Fibroblast of lung (primary cell): ENCODE data around the gene NXPH4. TPM values are rescaled to one million over a fixed set of nuclear protein-coding genes. Genes with fewer than 3 reads are reported as not detected.

Source experiments
- DNase-seq, 2 donors: peaks; one replicate each; pipeline versions ENCODE4 v3.0.0 to v3.0.0-alpha.2; 2010; ENCODE audit warnings: low read depth in 2 of 2
- H2AFZ ChIP-seq: 2 replicates; pipeline ENCODE4 v1.5.1; 2012; ENCODE audit warnings: low read length, control low read depth, inconsistent platforms
- H3K27ac ChIP-seq: 2 replicates; pipeline ENCODE4 v1.5.1; 2011; ENCODE audit warnings: low read length, control low read depth; ENCODE audit not compliant: insufficient read depth
- H3K27me3 ChIP-seq: 2 replicates; pipeline ENCODE4 v1.5.1; 2011; ENCODE audit warnings: mild to moderate bottlenecking, low read length; ENCODE audit not compliant: control insufficient read depth, insufficient read depth
- H3K36me3 ChIP-seq: 2 replicates; pipeline ENCODE4 v1.5.1; 2011; ENCODE audit warnings: low read length; ENCODE audit not compliant: control insufficient read depth, insufficient read depth
- H3K4me1 ChIP-seq: 2 replicates; pipeline ENCODE4 v1.5.1; 2011; ENCODE audit warnings: low read length; ENCODE audit not compliant: control insufficient read depth, insufficient read depth; ENCODE audit errors: extremely low read depth
- H3K4me2 ChIP-seq: 2 replicates; pipeline ENCODE4 v1.5.1; 2011; ENCODE audit warnings: low read length, control low read depth; ENCODE audit not compliant: insufficient read depth; ENCODE audit errors: extremely low read depth
- H3K4me3 ChIP-seq, 4 experiments: fragments of 200-600 bp in 1 of 4; sonication (generic) in 1 of 4; replicated peaks in 1 of 4; 2 replicates each; pipeline ENCODE4 v1.5.1; 2011 to 2016; ENCODE audit warnings: low read length in 4 of 4, low read depth in 3 of 4, mild to moderate bottlenecking in 3 of 4, control low read depth in 2 of 4, inconsistent platforms in 1 of 4, mixed read lengths in 1 of 4; ENCODE audit not compliant: insufficient read depth in 1 of 4; ENCODE audit errors: control extremely low read depth in 1 of 4
- H3K79me2 ChIP-seq: 2 replicates; pipeline ENCODE4 v1.5.1; 2012; ENCODE audit warnings: mild to moderate bottlenecking, low read length, inconsistent platforms; ENCODE audit not compliant: control insufficient read depth, insufficient read depth
- H3K9ac ChIP-seq: 2 replicates; pipeline ENCODE4 v1.5.1; 2011; ENCODE audit warnings: mild to moderate bottlenecking, low read length, control low read depth; ENCODE audit not compliant: insufficient read depth
- H3K9me3 ChIP-seq: 2 replicates; pipeline ENCODE4 v1.5.1; 2012; ENCODE audit warnings: low read depth, low read length; ENCODE audit not compliant: control insufficient read depth, insufficient read depth
- H4K20me1 ChIP-seq: 2 replicates; pipeline ENCODE4 v1.5.1; 2011; ENCODE audit warnings: low read length; ENCODE audit not compliant: control insufficient read depth, insufficient read depth; ENCODE audit errors: extremely low read depth
- EZH2 ChIP-seq: IDR thresholded peaks from 2 replicates; pipeline ENCODE4 v1.5.1; 2012; ENCODE audit warnings: low read length, control low read depth, mild to moderate bottlenecking; ENCODE audit errors: missing control alignments
- polyA plus RNA-seq, 2 donors: library from polyadenylated mRNA; depleted of rRNA in 1 of 2; stranded (reverse) in 1 of 2; unstranded in 1 of 2; fragments of >200 nt; gene quantifications; 2 replicates each; pipeline ENCODE4 v1.2.1, GENCODE V29; 2011 to 2012; ENCODE audit warnings: missing spikeins in 1 of 2
- total RNA-seq: library from RNA; depleted of rRNA; stranded (reverse); fragments of >200 nt; gene quantifications from 2 replicates; pipeline ENCODE4 v1.2.1, GENCODE V29; 2014
- TF ChIP-seq, protein P1 (sequence below), 2 donors: IDR thresholded peaks in 1 of 2; conservative IDR thresholded peaks in 1 of 2; 1 replicate in 1 of 2; 2 replicates in 1 of 2; pipeline ENCODE4 v1.5.1; 2011 to 2012; ENCODE audit warnings: low read length in 2 of 2, control low read depth in 1 of 2, inconsistent platforms in 1 of 2, low read depth in 1 of 2, mild to moderate bottlenecking in 1 of 2

NXPH4 gene
- total and polyA plus RNA-seq, 2 donors (not counting 1 experiment from before 2014, with no cell fraction given) = 0.50 to 1.9 TPM

DNA sequence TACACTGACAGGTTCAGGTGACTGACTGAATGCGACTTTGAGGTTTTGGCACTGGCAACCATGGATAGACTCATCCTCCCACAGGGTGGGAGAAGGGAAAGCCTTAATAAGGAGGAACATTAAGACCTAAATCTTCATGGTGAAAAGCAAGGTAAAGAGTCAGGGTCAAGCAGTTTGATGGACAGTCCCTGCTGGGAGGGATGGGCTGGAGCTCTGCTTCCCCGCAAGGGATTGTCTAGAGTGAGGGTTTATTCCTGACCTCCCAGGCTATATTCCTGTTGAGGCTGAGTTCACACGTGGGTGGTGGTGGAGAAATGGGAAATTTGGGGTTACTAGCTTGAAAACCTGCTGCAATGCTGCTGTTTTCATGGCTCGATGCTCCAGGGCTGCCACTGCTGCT, 43.8 kb downstream of the NXPH4 start:
- H3K4me3 ChIP-seq = no peak overlapping the region
- H3K79me2 ChIP-seq = no peaks in the 10 kb centered on the region
- no peaks in the 10 kb centered on the region for H3K27me3 ChIP-seq
- peaks cover 10% of the 10 kb centered on the region for H3K36me3 ChIP-seq
- no peaks in the 10 kb centered on the region for H3K4me1 ChIP-seq
- H2AFZ ChIP-seq = no peak overlapping the region
- H3K27ac ChIP-seq = no peak overlapping the region
- H4K20me1 ChIP-seq = no peaks in the 10 kb centered on the region
- no peak for DNase-seq
- no peak overlapping the region for H3K4me2 ChIP-seq
- no peak overlapping the region for H3K9ac ChIP-seq
- TF ChIP-seq, protein P1, sequence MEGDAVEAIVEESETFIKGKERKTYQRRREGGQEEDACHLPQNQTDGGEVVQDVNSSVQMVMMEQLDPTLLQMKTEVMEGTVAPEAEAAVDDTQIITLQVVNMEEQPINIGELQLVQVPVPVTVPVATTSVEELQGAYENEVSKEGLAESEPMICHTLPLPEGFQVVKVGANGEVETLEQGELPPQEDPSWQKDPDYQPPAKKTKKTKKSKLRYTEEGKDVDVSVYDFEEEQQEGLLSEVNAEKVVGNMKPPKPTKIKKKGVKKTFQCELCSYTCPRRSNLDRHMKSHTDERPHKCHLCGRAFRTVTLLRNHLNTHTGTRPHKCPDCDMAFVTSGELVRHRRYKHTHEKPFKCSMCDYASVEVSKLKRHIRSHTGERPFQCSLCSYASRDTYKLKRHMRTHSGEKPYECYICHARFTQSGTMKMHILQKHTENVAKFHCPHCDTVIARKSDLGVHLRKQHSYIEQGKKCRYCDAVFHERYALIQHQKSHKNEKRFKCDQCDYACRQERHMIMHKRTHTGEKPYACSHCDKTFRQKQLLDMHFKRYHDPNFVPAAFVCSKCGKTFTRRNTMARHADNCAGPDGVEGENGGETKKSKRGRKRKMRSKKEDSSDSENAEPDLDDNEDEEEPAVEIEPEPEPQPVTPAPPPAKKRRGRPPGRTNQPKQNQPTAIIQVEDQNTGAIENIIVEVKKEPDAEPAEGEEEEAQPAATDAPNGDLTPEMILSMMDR (conservative IDR thresholded peaks at IDR 0.05 in 1 of 2, IDR thresholded peaks at IDR 0.05 in 1 of 2; ENCODE audit: low read depth in 1 of 2, low read length in 2 of 2) = no peak
- no peak for TF ChIP-seq EZH2
- H3K9me3 ChIP-seq = no peaks in the 10 kb centered on the region

DNA sequence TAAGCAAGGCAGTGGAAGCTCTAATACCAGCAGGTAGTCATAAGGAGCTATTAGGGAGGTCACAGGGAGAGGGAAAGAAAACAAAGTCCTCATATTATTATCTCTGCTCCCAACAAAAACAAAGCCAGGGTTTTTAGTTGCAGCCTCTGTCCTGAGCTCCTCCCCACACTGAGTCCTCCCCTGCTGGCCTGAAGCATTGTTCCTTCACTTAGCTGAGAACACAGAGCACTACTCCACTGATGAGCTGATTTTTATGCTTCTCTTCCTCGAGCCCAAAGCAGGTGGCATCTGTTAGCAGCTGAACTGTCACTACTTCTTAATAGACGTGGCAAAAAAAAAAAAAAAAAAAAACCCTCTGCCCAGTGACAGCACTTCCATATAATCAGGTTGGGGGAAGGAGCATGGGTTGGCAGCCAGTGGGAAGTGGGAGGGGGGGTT, 44.9 kb downstream of the NXPH4 start:
- TF ChIP-seq, protein P1 (conservative IDR thresholded peaks at IDR 0.05 in 1 of 2, IDR thresholded peaks at IDR 0.05 in 1 of 2; ENCODE audit: low read depth in 1 of 2, low read length in 2 of 2) = no peak
- no peak for TF ChIP-seq EZH2
- H3K4me3 ChIP-seq = no peak overlapping the region
- H3K9ac ChIP-seq = no peak overlapping the region
- H3K27me3 ChIP-seq = no peaks in the 10 kb centered on the region
- no peaks in the 10 kb centered on the region for H3K79me2 ChIP-seq
- no peak overlapping the region for H3K4me2 ChIP-seq
- H4K20me1 ChIP-seq = no peaks in the 10 kb centered on the region
- no peak for DNase-seq
- no peaks in the 10 kb centered on the region for H3K4me1 ChIP-seq
- no peak overlapping the region for H3K27ac ChIP-seq
- no peaks in the 10 kb centered on the region for H3K9me3 ChIP-seq
- peaks cover 8% of the 10 kb centered on the region for H3K36me3 ChIP-seq
- no peak overlapping the region for H2AFZ ChIP-seq

GRCh38 chr12:57262126-57262822, 45.7 kb downstream of the NXPH4 start:
- no peaks in the 10 kb centered on the region for H4K20me1 ChIP-seq
- H3K79me2 ChIP-seq = no peaks in the 10 kb centered on the region
- no peaks in the 10 kb centered on the region for H3K9me3 ChIP-seq
- H3K4me1 ChIP-seq = no peaks in the 10 kb centered on the region
- H3K4me3 ChIP-seq = no peak overlapping the region
- DNase-seq = no peak
- no peak overlapping the region for H2AFZ ChIP-seq
- no peaks in the 10 kb centered on the region for H3K27me3 ChIP-seq
- no peak overlapping the region for H3K4me2 ChIP-seq
- peaks cover 8% of the 10 kb centered on the region for H3K36me3 ChIP-seq
- H3K27ac ChIP-seq = no peak overlapping the region
- no peak overlapping the region for H3K9ac ChIP-seq
- TF ChIP-seq EZH2 = no peak
- TF ChIP-seq, protein P1 (conservative IDR thresholded peaks at IDR 0.05 in 1 of 2, IDR thresholded peaks at IDR 0.05 in 1 of 2; ENCODE audit: low read depth in 1 of 2, low read length in 2 of 2) = no peak
